HS-27A (cell line): ENCODE measurements around the gene DHRS13.
"Not testable (repeated sequence)": the region's sequence is repeated elsewhere in the genome, so short reads cannot be mapped to it uniquely, and the experiment has no call there.

Source experiments
- DNase-seq: peaks from one replicate; pipeline ENCODE4 v3.0.0-alpha.2; 2012; ENCODE audit warnings: low read depth, missing footprints

The DHRS13 gene

DNA sequence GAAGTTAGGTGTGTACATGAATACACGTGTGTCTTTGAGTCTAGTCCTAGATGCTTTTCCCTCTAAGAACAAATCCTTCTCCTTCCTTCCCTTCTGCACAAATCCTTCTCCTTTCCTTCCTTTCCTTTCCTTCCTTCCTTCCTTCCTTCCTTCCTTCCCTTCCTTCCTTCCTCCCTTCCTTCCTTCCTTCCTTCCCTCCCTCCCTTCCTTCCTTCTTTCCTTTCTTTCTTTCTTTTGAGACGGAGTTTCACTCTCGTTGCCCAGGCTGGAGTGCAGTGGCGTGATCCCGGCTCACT is 615 bp upstream of the DHRS13 start:
- not testable (repeated sequence) for DNase-seq

GRCh38 chr17:28901866-28902818 is 737 bp downstream of the DHRS13 start:
- DNase-seq = no peak

GRCh38 chr17:28900986-28901726 is 1.7 kb downstream of the DHRS13 start:
- DNase-seq = no peak

GRCh38 chr17:28899212-28899815 is 3.6 kb downstream of the DHRS13 start:
- DNase-seq = no peak

GRCh38 chr17:28898527-28898955 is 4.3 kb downstream of the DHRS13 start:
- no peak for DNase-seq

DNA sequence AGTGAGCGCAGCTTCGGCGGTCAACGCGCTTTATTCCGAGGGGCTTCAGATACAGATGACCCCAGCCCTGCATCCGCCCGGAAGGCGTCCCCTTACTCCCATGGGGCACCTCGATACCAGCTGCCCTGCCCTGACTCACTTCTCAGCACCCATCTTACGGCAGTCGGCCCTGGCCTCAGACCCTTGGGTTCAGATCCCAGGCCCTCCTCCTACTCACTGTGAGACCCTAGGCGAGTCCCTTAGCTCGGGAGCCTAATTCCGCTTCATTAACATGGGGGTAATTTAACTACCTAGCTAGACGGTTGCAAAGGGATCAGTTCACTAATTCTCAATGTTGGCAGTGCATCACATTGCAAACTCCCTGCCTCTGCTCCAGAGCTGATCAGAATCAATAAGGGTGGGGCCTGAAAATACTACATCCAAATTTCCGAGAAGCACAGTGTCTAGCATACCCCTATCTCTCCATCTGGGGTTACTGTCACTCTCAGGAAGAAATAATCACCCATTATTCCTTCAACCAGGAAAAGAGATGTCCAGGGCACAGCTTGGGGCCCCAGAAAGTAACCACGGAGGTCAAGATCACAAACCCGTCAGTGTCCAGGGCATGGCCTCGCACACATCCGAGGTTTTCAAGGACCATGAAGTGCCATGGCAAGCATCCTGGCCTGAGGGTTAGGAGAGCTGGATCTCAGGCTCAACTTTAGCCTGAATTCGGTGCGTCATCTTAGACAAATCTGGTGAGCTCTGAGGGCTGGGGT is 4.9 kb downstream of the DHRS13 start:
- no peak for DNase-seq

DNA sequence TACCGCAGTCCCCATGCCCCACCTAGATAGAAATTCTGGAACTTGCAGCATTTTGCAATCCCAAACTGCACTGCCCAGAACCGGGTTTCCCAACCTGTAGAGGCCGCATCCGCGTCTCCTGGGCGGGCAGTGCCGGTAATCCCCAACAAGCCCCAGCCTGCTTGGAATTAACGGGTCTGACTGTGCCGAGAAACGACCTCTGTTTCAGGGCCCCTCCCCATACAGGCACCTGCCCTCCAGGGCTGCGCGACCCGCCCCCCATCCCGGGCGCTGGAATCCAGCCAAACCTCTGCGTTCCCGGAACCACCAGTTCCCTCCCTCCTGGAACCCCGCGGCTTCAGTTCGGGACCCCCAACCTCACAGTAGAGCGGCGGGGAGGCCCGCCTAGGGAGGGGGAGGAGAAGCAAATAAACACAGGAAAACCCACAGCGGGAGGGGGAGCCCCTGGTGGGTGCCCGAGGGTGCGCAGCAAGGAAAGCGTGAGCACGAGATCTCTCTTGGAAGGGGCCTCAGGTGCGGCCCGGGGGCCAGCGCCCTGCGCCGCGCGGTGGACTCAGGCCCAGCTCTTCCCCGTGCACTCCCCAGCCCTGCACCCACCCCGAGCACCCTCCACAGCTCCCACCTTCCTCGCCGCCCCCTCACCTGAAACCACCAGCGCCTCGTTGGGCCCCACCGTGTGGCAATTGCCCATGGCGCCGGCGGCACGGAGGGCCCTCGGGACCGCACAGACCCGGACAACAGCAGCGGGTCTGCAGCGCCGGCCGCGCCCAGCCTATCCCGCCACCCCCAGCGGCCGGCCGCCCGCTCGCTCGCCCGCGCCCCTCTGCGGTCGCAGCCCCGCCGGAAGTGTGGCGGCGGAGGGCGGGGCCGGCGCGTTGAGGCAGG is 5.8 kb downstream of the DHRS13 start, which contains the start of gene FLOT2:
FLOT2 (minus strand) TSS at position 850 of the 885 bp plus-strand sequence; CDS start at position 691, 159 bp downstream.
- DNase-seq = no peak

GRCh38 chr17:28896491-28896883 is 6.4 kb downstream of the DHRS13 start:
- DNase-seq = no peak

DNA sequence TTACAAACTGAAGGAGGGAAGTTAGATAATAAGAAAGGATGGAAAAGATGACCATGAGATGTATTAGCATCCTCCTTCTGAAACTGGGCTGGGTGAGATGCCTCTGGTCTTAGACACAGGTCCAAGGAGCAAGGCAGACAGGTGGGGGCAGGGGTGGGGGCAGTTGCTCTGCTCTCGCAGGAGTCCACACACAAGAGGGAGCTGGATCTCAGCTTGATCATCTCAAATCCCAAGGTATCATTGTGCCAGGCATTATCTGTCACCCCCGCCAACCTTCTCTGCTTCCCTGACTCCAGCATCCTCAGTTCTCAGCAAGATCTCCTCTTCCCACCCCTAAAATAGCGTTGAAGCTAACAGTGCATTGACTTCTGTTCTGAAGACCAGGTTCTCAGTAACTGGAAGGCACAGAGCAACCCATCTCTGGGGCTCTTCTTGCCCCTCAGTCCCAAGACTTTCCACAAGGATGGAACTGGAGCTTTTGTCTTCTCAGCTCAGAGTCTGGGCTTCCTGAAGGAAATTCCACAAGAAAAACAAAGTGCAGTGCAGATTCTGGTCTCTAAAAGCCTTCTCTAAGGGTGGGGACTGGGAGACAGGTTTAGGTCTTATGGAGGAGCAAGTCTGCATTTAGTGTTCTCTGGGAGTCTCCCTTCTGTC is 7.0 kb downstream of the DHRS13 start:
- no peak for DNase-seq

GRCh38 chr17:28893248-28894183 is 9.4 kb downstream of the DHRS13 start:
- DNase-seq = not testable (repeated sequence)

DNA sequence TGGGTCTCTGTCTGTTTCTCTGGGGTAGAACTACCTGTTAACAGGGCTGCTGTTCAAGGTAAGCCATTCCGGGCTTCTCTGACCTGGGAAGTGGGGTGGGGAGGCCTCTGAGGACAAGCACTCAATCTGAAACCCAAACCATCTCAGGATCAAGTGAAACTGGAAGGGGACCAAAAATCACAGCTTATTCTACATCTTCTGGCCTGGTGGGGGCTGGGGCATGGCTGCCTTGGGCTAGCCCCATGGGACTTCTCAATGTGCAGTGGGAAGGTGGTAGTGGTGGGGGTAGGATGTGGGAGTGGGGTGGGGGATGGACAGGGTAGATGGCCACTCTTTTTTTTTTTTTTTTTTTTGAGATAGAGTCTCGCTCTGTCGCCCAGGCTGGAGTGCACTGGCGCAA is 10.9 kb downstream of the DHRS13 start:
- DNase-seq = no peak

GRCh38 chr17:28891201-28891600 is 11.7 kb downstream of the DHRS13 start:
- DNase-seq = no peak

- no peak for DNase-seq
Measured at GRCh38 chr17:28889996-28890395, 12.9 kb downstream of the DHRS13 start.

DNA sequence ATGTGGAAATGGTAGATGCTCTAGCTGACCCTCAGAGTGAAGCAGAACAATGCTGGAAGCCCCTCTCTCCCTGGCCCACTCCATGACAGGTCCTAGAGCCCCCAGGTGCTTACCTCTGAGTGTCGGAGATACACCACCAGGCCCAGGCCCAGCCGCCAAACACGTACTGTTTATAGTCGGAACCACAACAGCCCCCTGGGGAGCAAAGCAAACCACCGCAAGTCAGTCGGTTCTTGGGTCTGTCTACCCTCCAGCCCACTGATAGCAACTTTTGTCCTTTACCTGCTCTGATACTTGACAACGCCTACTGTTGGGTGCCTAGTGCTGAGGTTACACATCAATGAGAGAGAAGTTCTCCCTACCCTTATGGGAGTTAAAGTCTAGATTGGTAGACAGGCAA is 14.0 kb downstream of the DHRS13 start:
- DNase-seq = no peak

- DNase-seq = no peak
Measured at GRCh38 chr17:28887871-28888471, 14.9 kb downstream of the DHRS13 start.

DNA sequence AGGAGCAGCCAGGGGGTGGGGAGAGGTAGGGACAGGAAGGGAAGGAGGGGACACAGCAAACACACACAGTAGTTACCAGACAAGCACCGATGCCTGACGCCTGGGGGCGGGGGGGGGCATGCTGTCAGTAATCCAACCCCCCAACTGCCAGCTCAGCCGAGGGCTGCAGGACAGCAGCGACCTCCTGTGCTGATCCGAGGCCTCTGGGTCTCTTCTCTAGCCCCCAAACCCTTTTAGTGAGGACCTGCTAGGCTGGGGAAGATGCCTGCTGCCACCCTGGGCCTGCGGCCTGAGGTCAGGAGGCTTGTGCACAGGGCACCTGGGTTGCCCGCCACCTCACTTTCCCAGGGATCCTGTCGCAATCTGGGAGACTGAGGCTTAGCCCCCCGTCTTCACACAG is 16.9 kb downstream of the DHRS13 start:
- DNase-seq = no peak

DNA sequence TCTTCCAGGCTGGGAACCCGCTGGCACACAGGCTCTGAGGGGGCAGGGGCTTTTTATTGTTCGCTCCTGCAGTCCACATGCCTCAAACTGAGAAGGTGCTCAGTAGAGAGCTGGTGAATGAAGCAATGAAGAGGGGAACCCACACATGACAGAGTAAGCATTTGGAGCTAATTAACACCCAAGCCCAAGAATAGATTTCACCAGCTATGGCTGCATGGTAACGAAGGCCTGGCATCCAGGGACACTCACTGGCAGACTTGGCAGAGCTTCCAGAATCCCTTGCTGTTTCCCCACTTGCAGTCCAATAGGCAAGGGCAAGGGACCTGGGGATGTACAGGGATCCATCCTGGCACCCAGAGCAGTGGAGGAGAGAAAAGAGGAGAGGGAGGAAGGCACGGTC is 17.5 kb downstream of the DHRS13 start:
- DNase-seq = no peak

- no peak for DNase-seq
Measured at GRCh38 chr17:28883967-28884702, 18.7 kb downstream of the DHRS13 start.
